Stimulated activated CD8-positive, alpha-beta memory T cell treated with anti-CD3 and anti-CD28 coated beads, Interleukin-7, amount 100 ng/mL, for 4 hours (primary cell): ENCODE data around the gene KCTD13.
"Not testable (repeated sequence)": the region's sequence is repeated elsewhere in the genome, so short reads cannot be mapped to it uniquely, and the experiment has no call there.

Experiments used
- DNase-seq, 2 donors: peaks; one replicate each; pipeline ENCODE4 v3.0.0-alpha.2; 2020; ENCODE audit warnings: low read depth in 2 of 2

KCTD13 gene

GRCh38 chr16:29925781-29926710, at the start of gene KCTD13:
Gene KCTD13, minus strand, starts transcription at chr16:29926226. Its CDS starts 193 bp downstream, at chr16:29926033.
- peak; percentile 69 to 82 for DNase-seq

- no peak for DNase-seq
These were observed 49.1 kb upstream of the KCTD13 start for GRCh38 chr16:29975134-29975538.

- DNase-seq, result no peak
These were observed 48.5 kb upstream of the KCTD13 start for GRCh38 chr16:29974291-29975133.

GRCh38 chr16:29973384-29974246, 47.6 kb upstream of the KCTD13 start, which contains the start of gene TAOK2:
Gene TAOK2, plus strand, starts transcription at chr16:29973868. Its CDS starts 3,905 bp downstream, at chr16:29977773.
- peak; percentile 86 to 95 for DNase-seq

- no peak for DNase-seq
These were observed 47.0 kb upstream of the KCTD13 start for GRCh38 chr16:29972992-29973383.

GRCh38 chr16:29972500-29972899, 46.5 kb upstream of the KCTD13 start:
- no peak for DNase-seq

- no peak for DNase-seq
These were observed 45.3 kb upstream of the KCTD13 start for GRCh38 chr16:29971304-29971703.

GRCh38 chr16:29968205-29968604, 42.2 kb upstream of the KCTD13 start:
- no peak for DNase-seq

GRCh38 chr16:29963021-29963743, 37.2 kb upstream of the KCTD13 start:
- DNase-seq, result no peak

GRCh38 chr16:29962344-29962994, 36.4 kb upstream of the KCTD13 start:
- DNase-seq, result no peak

GRCh38 chr16:29961479-29962343, 35.7 kb upstream of the KCTD13 start, which contains the start of gene TMEM219:
Gene TMEM219, plus strand, starts transcription at chr16:29962079. Its CDS starts 1,065 bp downstream, at chr16:29963144.
- peak; percentile 75 to 90 for DNase-seq

GRCh38 chr16:29961127-29961478, 35.1 kb upstream of the KCTD13 start:
- DNase-seq, result no peak

GRCh38 chr16:29959821-29960220, 33.8 kb upstream of the KCTD13 start:
- DNase-seq, result not testable (repeated sequence)

- DNase-seq, result no peak
These were observed 33.3 kb upstream of the KCTD13 start for GRCh38 chr16:29959293-29959692.

- DNase-seq, result no peak
These were observed 32.7 kb upstream of the KCTD13 start for GRCh38 chr16:29958756-29959155.

GRCh38 chr16:29951625-29952365, 25.8 kb upstream of the KCTD13 start:
- DNase-seq, result no peak

- DNase-seq, result no peak
These were observed 24.9 kb upstream of the KCTD13 start for GRCh38 chr16:29950806-29951461.

GRCh38 chr16:29947897-29948296, 21.9 kb upstream of the KCTD13 start:
- DNase-seq, result no peak
